Prostate gland (tissue), 1 donor: Measurements from ENCODE around the gene GIMAP5.

Source experiments
- POLR2A ChIP-seq: fragments of 450-650 bp; IDR thresholded peaks from one replicate; pipeline ENCODE4 v1.6.1; 2016; ENCODE audit warnings: antibody characterized with exemption, mild to moderate bottlenecking
- POLR2AphosphoS5 ChIP-seq: sonication (generic); formaldehyde crosslinking; IDR thresholded peaks from one replicate; pipeline ENCODE4 v1.6.1; 2017; ENCODE audit warnings: antibody characterized with exemption

DNA sequence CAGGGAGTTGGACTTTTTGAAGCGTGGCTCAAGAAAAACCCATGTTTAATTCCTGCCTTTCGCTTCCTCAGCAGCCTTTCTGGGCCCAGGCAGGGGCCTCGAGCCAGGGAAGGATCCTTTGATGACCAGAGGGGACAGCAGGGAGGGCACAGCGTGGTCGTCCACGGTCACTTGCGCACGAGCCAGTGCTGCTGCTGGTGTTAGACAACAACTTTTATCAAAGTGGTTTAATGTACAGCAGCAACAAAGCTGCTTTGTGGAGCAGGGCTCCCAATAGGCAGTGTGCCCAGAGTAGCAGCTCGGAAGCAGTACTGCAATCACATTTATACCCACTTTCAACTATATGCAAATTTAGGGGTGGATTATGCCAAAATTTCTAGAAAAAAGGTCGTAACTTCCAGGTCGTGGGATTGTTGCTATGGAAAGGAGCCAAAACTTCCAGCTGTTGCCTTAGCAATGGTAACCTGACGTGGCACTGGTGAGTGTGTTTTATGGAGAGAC is 14.7 kb upstream of the GIMAP5 start:
- no peak for TF ChIP-seq POLR2A
- no peak for TF ChIP-seq POLR2AphosphoS5
